HG03575 (cell line): Measurements from ENCODE around the gene TMC8.

Experiments
- ATAC-seq: cut with Tn5 transposase; IDR thresholded peaks from one replicate; pipeline ENCODE4 v1.9.1; 2021; ENCODE audit not compliant: unreplicated experiment, insufficient number of reproducible peaks, low FRiP score; ENCODE audit errors: extremely low read depth

The TMC8 gene

DNA sequence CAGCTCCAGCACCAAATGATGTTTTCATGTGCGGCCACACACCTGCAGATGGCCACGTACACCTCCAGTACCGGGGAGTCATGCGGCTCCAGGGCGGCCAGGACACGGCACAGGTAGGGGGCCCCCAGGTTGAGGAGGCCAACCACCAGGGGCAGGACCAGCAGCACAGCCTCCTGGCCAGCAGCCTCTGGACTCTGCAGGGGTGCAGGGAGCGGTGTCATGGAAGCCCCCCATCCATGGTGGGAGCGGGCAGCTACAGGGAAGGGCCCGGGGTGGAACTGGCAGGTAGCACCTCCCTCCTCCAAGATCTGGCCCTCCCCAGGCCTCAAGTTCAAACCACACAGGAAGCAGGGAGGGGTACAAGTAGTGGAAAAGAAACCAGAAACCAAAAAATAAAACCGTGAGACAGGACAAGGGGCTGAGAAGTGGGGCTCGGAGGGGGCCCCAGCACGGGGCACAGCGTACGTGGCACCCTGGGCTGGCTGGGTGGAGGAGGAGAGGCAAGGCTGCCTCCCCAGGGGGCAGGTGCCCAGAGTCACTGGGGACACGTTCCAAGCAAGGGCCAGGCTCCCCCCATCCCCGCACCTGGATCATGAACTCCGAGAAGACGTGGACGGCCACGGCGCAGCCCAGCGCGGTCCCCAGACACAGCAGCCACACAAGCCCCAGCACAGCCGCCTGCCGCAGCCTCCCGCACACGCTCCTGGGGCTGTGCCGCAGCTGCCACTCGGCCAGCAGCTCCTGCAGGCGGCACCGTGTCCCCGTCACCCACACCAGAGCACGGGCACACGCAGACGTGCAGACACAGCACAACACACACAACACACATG is 9.4 kb upstream of the TMC8 start:
- no peak for ATAC-seq

DNA sequence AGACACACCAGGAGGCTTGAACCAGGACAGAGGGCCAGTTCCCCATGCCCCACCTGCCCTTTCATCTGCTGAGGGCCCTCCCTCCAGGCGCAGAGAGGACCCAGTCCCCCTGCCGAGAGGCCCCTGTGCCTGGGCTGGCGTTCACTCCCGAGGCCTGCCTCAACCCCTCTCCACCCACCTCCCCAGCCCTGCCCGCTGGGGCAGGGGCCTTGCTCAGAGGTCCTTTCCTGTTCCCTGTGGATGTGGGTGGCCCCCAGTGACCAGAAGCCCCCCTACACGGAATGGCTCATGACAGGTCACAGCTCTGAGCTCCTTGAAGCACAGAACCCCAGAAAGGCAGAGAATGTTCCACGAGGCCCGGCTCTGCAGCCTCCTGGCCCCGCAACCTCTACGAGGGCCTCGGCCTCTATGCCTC is 8.8 kb upstream of the TMC8 start:
- no peak for ATAC-seq

DNA sequence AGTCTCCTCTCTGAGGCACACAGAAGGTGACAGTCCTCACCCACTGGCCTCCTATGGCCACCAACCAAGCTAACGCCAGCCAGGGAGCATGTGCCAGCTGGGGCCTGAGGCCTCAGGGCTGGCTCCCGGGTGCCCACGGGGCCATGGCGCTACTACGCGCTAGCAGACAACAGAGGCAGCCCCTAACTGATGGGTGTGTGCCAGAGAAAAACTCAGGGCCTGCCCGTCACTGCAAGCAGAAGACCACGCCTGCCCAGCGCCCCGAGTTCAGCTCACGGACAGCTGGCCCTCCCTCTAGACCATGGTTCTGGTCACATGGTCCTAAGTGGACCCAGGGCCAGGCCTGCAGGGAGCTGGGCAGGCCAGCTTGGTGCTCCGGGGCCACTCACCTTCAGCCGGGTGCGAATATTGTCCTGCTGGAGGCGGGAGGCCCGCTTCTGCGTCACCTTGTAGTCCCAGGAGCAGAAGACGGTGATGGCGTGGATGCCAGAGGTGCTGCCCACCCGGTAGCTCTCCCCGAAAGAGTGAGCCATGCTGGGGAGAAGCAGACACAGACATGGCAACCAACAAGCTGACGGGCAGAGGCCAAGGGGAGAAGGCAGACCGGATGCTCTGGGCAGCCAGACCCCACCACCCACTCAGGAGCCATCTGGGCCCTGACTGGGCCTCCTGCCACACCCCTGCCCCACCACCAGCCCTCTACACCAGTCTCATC is 8.2 kb upstream of the TMC8 start:
- no peak for ATAC-seq

DNA sequence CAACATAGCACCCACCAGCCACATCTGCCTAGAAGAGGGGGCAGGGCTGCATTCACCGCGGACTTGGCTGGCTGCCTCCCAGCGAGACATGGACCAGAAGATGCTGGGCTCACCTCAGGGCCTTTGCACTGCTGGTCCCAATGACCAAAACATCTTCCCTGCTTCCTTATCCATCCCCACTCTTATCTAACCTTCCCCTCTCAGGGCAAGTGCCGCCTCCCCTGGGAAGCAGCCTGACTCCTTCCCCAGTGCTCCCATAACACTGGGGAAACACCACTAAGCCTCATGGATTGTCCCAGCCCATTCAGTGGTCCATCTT is 7.7 kb upstream of the TMC8 start:
- no peak for ATAC-seq

DNA sequence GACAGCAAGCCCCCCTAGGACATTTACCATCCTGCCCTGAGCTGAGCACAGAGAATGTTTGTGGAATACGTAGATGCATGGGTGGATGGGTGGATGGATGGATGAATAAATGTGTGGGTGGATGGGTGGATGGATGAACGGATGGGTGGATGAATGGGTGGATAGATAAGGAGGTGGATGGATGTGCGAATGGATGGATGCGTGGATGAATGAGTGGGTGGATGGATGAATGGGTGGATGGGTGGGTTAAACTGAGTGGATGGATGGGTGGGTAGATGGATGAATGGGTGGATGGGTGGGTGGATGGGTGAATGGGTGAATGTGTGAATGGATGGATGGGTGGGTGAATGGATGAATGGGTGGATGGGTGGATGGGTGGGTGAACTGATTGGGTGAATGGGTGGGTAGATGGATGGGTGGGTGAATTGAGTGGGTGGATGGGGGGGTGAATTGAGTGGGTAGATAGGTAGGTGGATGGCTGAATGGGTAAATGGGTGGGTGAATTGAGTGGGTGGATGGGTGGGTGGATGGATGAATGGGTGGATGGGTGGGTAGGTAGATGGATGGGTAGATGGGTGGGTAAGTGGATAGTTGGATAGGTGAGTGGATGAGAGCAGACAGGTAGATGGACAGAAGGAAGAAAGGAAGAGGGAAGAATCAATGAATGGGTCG is 7.2 kb upstream of the TMC8 start:
- no peak for ATAC-seq

DNA sequence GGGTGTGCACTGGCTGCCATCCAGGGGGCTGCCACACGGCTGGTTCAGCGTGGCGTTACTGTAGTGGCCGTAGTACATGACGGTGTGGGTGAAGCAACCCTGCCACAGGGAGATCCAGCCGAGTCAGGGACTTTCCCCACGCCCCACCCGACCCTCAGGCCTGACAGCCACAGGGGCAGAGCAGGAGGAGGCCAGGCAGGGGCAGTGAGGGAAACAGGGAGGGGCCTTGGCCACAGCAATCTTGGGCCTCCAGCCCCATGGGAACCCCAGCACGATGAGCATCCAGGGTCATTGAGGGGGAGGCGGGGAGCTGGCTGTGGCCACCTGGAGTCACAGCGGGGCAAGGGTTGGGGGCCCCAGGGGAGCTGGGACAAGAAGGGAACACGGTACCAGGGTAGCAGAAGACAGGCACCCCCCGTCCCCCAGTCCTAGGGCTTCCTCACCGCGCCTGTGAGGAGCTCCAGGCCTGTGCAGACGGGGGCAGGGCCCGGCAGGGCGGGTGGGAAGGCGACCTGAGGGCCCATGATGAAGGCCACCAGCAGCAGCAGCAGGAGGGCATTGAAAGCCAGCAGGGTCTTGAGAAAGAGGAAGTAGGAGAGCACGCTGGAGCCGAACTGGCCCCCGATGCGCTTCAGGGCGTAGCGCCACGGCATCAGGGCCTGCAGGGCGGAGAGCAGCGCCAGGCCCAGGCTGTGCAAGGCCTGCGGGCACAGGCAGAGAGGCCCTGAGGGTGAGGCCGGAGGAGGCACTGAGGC is 6.3 kb upstream of the TMC8 start:
- ATAC-seq, result no peak

DNA sequence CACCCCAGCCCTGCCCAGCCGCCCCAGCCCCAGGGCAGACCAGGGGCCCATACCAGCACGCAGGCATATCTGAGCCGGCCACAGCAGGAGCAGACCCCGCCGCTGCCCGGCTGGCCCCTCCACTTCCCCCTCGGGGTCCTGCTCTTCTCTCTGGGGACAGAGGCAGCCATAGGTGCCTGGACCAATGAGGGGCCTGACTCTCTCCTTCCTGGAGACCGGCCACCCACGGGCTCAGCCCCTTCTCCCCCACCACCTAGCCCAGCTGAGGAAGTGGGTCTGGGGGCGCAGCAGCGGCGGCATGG is 5.8 kb upstream of the TMC8 start:
- ATAC-seq, result no peak

DNA sequence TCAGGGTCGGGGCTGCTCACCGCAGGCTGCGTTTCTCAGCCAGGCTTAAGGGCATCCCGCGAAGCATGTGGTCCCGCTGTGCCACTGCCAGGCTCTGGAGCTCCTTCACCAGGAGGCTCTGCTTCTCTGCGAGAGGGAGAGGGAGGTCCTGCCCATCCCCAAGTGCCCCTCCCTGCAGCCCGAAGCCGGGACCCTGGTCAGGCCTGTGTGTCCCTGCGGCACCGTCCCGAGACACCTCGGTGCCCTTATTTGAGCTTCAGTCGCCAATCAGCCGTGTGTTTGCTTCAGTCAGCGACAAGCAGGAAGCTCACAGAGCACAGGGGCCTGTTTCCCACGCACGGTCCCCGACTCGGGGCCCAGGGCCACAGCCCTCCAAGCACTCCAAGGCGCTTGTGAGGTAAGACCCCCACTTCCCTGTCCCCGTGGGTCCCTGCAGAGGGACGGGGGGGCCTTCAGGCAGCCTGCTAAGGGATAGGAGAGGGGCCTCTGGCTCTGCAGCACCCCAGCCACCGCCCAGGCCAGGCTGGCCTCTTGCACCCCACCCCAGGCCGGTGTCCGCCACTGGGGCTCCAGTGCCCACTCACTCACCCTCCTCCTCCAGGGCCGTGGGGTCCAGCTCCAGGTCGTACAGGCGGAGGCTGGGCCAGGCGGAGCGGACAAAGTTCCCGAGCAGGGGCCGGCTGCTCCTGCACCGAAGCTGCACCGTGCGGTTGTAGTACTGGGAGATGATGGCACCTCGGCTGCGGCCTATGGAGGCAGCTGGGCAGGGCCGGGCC is 5.2 kb upstream of the TMC8 start:
- no peak for ATAC-seq

DNA sequence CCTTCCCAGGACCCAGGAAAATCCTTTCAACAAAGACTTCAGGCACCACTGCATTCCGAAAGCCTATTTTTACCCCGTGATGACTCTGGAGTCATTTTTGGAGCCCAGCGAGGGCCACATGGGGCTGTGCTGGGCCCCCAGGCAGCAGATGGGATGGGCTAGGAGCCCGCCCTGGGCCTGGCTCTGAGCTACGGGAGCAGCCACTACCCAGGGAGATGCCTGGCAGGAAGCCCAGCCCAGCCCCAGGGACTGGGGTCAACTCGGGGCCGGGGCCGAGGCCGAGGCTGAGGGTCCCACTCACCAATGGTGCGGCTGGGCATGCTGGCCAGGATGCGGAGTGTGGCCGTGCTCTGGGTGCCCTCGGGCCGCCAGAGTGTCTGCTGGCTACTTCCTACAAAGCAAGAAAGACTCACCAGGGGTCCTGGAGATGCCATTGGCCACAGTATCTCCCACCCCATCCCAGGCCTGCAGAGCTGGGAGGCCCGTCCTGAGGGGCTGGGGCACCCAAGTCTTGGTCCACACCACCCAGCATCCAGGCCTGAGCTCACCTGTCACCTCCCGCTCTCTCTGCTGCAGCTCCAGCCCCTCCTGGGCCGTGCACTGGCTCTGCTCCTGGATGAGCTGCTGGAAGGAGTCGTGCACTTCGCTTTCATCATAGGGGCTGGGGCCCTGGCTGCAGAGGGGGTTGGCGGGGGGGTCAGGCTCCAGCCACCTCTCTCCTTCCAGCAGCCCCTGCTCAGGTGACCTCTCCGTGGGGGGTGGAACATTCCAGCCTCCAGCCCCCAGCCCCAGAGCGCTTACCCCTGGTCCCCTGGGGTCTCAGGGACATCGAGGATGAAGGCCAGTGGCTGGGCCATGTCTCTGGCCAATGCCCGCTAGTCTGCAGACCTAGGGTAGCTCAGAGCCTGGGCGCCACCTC is 4.3 kb upstream of the TMC8 start:
- ATAC-seq, result no peak

DNA sequence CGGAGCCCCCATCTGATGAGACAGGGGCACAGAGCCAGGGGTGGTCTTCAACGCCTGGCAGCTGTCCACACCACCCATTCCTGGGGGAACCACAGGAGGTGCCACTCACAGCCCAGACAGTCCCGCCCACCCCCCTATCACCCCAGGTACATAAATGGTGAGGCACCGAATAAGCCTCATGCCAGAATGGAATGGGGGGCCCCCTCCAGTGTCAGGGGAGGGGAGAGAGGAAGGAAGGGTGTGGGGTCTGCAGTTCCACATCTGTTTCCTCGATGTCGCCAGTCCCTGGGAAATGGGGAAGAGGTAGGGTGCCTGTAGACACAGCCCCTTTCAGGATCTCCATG is 3.7 kb upstream of the TMC8 start:
- no peak for ATAC-seq

DNA sequence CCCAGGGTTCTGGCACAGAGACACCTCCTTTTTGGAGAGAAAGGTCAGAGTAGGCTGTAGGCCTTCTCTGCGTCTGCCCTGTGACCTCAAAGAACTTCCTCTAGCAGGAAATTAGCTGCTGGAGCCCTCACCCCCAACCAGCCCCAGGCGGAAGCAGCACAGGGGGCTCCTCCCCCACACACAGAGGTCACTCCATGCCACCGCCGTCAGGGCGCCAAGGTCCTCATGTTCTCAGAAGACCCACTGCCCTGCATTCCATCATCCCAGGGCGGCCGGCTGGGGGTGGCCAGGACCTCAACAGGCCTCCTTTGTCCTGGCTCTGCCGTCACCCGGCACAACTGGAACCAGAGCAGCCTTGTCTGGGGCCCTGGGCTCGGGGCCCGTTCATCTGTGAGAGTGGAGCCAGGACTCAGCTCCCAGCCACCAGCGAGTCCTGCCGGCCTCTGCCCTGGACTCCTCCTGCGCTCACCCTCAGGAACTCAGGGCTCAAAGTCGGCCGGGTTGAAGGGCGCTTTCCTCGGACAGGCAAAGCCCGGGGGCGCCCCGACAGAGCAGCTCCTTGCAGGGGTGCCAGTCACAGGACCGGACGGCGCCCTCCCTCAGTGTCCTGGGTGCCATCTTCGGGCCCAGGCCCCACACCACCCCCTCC is 3.2 kb upstream of the TMC8 start:
- no peak for ATAC-seq

DNA sequence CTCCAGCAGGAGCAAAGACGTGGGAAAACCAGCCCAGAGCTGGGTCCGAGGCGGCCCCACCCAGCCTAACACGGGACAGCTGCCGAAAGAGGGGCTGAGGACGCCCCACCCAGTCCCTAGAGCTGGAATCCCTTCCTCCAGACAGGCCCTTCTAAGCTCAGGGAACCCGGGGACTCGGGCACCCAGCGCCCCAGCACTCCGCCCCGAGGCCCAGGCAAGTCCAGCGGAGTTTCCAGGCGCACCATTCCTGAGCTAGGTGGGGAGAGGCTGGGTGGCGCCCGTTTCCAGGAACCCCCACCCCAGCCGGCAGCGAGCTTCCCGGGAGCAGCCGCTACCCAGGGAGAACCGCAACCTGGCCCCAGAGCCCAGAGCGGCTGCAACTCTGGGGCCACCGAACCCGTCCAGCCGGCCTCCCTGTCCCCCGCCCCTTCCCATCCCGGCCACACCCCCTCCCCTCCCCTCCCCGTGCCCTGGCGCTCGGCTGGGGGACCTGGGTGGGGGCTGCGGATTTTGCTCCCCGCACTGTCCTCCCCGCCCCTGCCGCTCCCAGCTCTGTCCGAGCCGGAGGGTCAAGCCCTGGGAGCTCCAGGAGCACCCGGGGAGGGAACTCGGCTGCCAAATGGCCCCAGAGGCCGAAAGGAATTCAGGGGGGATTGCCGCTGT is 2.6 kb upstream of the TMC8 start:
- ATAC-seq, result no peak

DNA sequence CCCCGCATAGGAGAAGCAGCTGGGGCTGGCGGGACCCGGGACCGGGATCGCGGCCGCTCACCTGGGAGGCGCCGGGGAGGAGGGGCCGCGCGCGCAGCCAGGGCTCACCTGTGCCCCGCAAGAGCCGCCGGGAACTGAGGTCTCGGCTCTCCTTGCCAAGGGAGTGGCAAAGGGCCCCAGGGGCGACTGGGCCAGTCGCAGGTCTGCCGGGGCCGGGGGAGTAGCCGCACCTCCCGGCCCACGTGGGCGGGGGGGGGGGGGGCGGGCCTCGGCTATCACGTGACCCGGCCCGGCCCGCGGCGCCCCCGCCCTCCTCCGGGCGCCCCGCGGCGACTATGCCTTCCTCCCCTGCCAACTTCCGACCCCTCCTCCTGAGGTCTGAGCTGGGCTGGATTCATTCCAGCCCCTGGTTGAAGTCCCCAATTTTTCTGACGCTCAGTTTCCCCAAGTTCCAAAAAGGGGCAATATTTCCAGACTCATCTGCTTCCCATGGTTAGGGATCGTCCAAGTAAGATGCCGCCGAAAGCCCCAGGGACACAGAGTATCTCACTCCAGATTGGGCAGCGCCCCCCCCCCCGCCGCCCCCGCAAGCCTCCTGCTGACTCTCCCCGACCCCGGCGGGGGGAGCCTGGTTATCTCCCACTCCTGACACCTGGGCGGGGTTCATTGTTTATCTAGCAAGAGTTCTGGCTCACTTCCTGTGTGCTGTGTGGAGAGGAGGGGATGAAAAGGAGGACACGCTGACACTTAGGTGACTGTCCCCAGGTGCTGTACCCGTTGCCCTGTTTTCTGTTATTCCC is 1.8 kb upstream of the TMC8 start, which contains the start of gene TMC6:
Gene TMC6, minus strand, starts transcription at position 205 of the 800 bp plus-strand sequence. CDS start 1,923 bp downstream, outside the sequence.
- ATAC-seq, result no peak

DNA sequence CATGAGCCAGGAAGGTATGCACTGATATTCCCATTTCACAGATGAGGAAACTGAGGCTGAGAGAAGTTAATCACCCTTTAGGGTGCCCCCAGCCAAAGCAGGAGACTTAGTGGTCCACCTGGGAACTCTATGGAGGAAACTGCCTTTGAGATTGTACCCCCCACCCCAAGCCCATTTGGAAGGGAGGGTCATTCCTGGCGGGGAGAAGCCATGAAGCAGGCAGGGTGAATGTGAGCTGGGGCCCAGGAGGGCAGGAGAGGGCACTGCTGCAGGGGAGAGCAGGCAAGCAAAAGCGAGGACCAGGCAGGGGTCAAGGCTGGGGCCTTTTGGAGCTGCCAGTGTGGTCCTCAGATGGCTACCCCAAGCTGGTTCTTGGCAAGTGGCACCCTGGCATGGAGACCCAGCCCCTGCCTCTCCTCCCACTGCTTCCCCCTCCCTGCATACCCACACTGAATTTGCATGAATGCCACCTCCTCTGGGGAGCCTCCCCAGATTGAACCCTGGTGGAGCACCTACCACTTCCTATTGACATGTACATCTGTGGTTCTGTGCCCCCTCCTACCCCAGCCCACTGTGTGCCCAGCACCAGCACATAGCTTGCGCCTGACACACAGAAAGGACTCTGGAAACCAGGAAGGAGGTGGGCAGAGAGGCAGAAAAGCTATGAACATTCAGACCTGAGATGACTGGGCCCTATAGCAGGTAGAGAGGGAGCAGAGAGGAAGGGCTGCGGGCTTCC is 1.1 kb upstream of the TMC8 start:
- ATAC-seq, result no peak

DNA sequence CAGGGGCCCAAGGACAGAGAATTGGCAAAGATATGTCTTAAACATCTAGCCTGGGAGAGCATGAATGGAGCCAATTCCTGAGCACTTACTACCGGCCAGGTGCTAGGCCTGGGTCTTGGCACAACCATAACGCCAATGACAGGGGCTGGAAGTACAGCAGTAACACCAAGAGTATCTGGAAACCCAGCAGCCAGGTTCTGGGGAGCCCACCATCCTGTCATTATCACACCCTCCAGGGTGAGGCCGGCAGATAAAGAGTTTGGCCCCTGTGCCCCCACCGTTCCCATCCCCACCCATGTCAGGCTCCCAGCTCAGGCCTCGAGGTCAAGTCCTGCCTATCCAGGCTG is 508 bp upstream of the TMC8 start:
- ATAC-seq, result no peak
